PC-3 (cell line): ENCODE data around the gene CEP41.

Experiments
- EZH2 ChIP-seq: fragments of 300-600 bp; sonication (generic); IDR thresholded peaks from one replicate; pipeline ENCODE4 v1.6.1; 2017; ENCODE audit warnings: antibody characterized with exemption, mild to moderate bottlenecking, low read length; ENCODE audit not compliant: unreplicated experiment
- EZH2phosphoT487 ChIP-seq: fragments of 300-600 bp; sonication (generic); IDR thresholded peaks from 2 replicates; pipeline ENCODE4 v1.6.1; 2018; ENCODE audit warnings: mild to moderate bottlenecking, antibody characterized with exemption, low read length, borderline replicate concordance
- TF ChIP-seq, protein P1 (sequence below): fragments of 300-600 bp; sonication (generic); conservative IDR thresholded peaks from 2 replicates; pipeline ENCODE4 v1.5.1; 2017; ENCODE audit warnings: antibody characterized with exemption, low read depth, mild to moderate bottlenecking, low read length

DNA sequence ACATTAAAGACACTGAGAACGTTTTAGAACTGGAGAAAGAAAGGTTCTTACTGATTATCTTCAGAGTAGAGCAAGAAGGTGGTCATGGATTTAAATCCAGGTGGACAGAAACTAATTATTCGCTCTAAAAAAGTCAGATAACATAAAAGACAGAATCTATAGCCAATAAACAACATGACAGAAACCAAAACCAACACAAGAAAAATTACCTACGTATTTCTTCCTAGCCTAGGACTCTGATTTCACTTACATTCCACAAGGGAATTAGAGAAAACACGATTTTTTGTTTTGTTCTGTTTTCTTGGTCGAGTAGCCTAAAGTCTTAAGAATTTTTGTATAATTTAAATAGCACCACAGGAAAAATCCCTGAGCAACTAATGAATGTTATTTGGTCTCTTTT lies 45.4 kb downstream of the CEP41 start:
- TF ChIP-seq, protein P1, sequence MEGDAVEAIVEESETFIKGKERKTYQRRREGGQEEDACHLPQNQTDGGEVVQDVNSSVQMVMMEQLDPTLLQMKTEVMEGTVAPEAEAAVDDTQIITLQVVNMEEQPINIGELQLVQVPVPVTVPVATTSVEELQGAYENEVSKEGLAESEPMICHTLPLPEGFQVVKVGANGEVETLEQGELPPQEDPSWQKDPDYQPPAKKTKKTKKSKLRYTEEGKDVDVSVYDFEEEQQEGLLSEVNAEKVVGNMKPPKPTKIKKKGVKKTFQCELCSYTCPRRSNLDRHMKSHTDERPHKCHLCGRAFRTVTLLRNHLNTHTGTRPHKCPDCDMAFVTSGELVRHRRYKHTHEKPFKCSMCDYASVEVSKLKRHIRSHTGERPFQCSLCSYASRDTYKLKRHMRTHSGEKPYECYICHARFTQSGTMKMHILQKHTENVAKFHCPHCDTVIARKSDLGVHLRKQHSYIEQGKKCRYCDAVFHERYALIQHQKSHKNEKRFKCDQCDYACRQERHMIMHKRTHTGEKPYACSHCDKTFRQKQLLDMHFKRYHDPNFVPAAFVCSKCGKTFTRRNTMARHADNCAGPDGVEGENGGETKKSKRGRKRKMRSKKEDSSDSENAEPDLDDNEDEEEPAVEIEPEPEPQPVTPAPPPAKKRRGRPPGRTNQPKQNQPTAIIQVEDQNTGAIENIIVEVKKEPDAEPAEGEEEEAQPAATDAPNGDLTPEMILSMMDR: no peak
- TF ChIP-seq EZH2phosphoT487: no peak
- no peak for TF ChIP-seq EZH2
